MG63 (cell line): Measurements from ENCODE around the gene NPM1. TPM values are rescaled to one million over a fixed set of nuclear protein-coding genes. Genes with fewer than 3 reads are reported as not detected.
"Not testable (repeated sequence)": the region's sequence is repeated elsewhere in the genome, so short reads cannot be mapped to it uniquely, and the experiment has no call there.

Experiments
- DNase-seq: peaks from one replicate; pipeline ENCODE4 v3.0.0-alpha.2; 2020
- H3K27me3 ChIP-seq: fragments of 250-450 bp; sonication (Bioruptor Pico); 2 replicates; pipeline ENCODE4 v1.5.1; 2020; ENCODE audit warnings: mild to moderate bottlenecking, moderate library complexity
- H3K36me3 ChIP-seq: fragments of 250-450 bp; sonication (Bioruptor Pico); 2 replicates; pipeline ENCODE4 v1.5.1; 2020; ENCODE audit warnings: mild to moderate bottlenecking, moderate library complexity
- H3K4me3 ChIP-seq: fragments of 250-450 bp; sonication (Bioruptor Pico); 2 replicates; pipeline ENCODE4 v1.5.1; 2020; ENCODE audit warnings: mild to moderate bottlenecking, moderate library complexity
- H3K9me3 ChIP-seq: fragments of 250-450 bp; sonication (Bioruptor Pico); 2 replicates; pipeline ENCODE4 v1.5.1; 2020; ENCODE audit warnings: mild to moderate bottlenecking, moderate library complexity
- total RNA-seq: library from RNA; depleted of rRNA; stranded (reverse); fragments of >200 nt; shearing (Covaris generic); gene quantifications from 2 replicates; pipeline ENCODE4 v1.2.3, GENCODE V29; 2014; ENCODE audit warnings: low replicate concordance; rRNA removed

The NPM1 gene
- total RNA-seq = 3,857 and 4,723 TPM in 2 replicates

- Histone ChIP-seq H3K9me3 (no peaks in the 10 kb centered on the region), H3K36me3 (peaks cover 48% of the 10 kb centered on the region), H3K27me3 (no peaks in the 10 kb centered on the region)
Observed at GRCh38 chr5:171387345-171387969, at the start of gene NPM1. Gene NPM1 (plus strand): TSS chr5:171387849. CDS start chr5:171387949, 100 bp downstream.

GRCh38 chr5:171340042-171340441 is 47.6 kb upstream of the NPM1 start:
- Histone ChIP-seq H3K36me3 (no peaks in the 10 kb centered on the region), H3K4me3 (no peak overlapping the region), H3K27me3 (no peaks in the 10 kb centered on the region), H3K9me3 (no peaks in the 10 kb centered on the region)
- DNase-seq = no peak

More at GRCh38 chr5:171387345-171387969, at the start of gene NPM1:
- DNase-seq = peak; percentile 99
- peak within 1 kb of the TSS; percentile 96 for H3K4me3 ChIP-seq

- H3K27me3 ChIP-seq = no peaks in the 10 kb centered on the region
- DNase-seq = no peak
- H3K4me3 ChIP-seq = no peak overlapping the region
- no peaks in the 10 kb centered on the region for H3K36me3 ChIP-seq
- no peaks in the 10 kb centered on the region for H3K9me3 ChIP-seq
Observed at GRCh38 chr5:171340491-171340890, 47.2 kb upstream of the NPM1 start.

GRCh38 chr5:171342362-171343111 is 45.1 kb upstream of the NPM1 start:
- H3K27me3 ChIP-seq = no peaks in the 10 kb centered on the region
- peak; percentile 26 for DNase-seq
- no peak overlapping the region for H3K4me3 ChIP-seq
- no peaks in the 10 kb centered on the region for H3K9me3 ChIP-seq
- H3K36me3 ChIP-seq = no peaks in the 10 kb centered on the region

- Histone ChIP-seq H3K27me3 (no peaks in the 10 kb centered on the region; the same call in 1 of the 2 replicates), H3K36me3 (no peaks in the 10 kb centered on the region), H3K4me3 (no peak overlapping the region), H3K9me3 (no peaks in the 10 kb centered on the region)
- DNase-seq = no peak
Observed at GRCh38 chr5:171344936-171345608, 42.6 kb upstream of the NPM1 start.

- H3K4me3 ChIP-seq = no peak overlapping the region
- no peaks in the 10 kb centered on the region for H3K36me3 ChIP-seq
- no peaks in the 10 kb centered on the region; the same call in 1 of the 2 replicates for H3K27me3 ChIP-seq
- no peak for DNase-seq
- H3K9me3 ChIP-seq = no peaks in the 10 kb centered on the region
Observed at GRCh38 chr5:171351536-171352073, 36.0 kb upstream of the NPM1 start.

- Histone ChIP-seq H3K36me3 (no peaks in the 10 kb centered on the region), H3K4me3 (no peak overlapping the region), H3K27me3 (no peaks in the 10 kb centered on the region), H3K9me3 (no peaks in the 10 kb centered on the region)
- DNase-seq = no peak
Observed at GRCh38 chr5:171355302-171355724, 32.3 kb upstream of the NPM1 start.

GRCh38 chr5:171357843-171358242 is 29.8 kb upstream of the NPM1 start:
- Histone ChIP-seq H3K36me3 (no peaks in the 10 kb centered on the region), H3K27me3 (no peaks in the 10 kb centered on the region), H3K4me3 (no peak overlapping the region), H3K9me3 (no peaks in the 10 kb centered on the region)
- DNase-seq = no peak

- H3K9me3 ChIP-seq, H3K27me3 ChIP-seq, H3K4me3 ChIP-seq, DNase-seq, H3K36me3 ChIP-seq: not testable (repeated sequence)
Observed at GRCh38 chr5:171361151-171361550, 26.5 kb upstream of the NPM1 start.

GRCh38 chr5:171363249-171363648 is 24.4 kb upstream of the NPM1 start:
- not testable (repeated sequence) for H3K27me3 ChIP-seq, H3K36me3 ChIP-seq, H3K4me3 ChIP-seq, DNase-seq, H3K9me3 ChIP-seq

- Histone ChIP-seq H3K4me3 (no peak overlapping the region), H3K27me3 (no peaks in the 10 kb centered on the region; the same call in 1 of the 2 replicates), H3K9me3 (no peaks in the 10 kb centered on the region), H3K36me3 (no peaks in the 10 kb centered on the region)
- no peak for DNase-seq
Observed at GRCh38 chr5:171363846-171364245, 23.8 kb upstream of the NPM1 start.

- Histone ChIP-seq H3K9me3 (no peaks in the 10 kb centered on the region), H3K36me3 (no peaks in the 10 kb centered on the region), H3K4me3 (no peak overlapping the region), H3K27me3 (no peaks in the 10 kb centered on the region; the same call in 1 of the 2 replicates)
- no peak for DNase-seq
Observed at GRCh38 chr5:171365351-171365750, 22.3 kb upstream of the NPM1 start.

- H3K9me3 ChIP-seq = no peaks in the 10 kb centered on the region
- peaks cover 3% of the 10 kb centered on the region for H3K27me3 ChIP-seq
- no peak for DNase-seq
Observed at GRCh38 chr5:171366645-171367044, 21.0 kb upstream of the NPM1 start.

GRCh38 chr5:171367424-171368370 is 20.0 kb upstream of the NPM1 start:
- Histone ChIP-seq H3K36me3 (no peaks in the 10 kb centered on the region), H3K4me3 (no peak overlapping the region), H3K9me3 (no peaks in the 10 kb centered on the region), H3K27me3 (peaks cover 3% of the 10 kb centered on the region)
- peak; percentile 27 for DNase-seq

More at GRCh38 chr5:171366645-171367044, 21.0 kb upstream of the NPM1 start:
- H3K4me3 ChIP-seq = no peak overlapping the region
- H3K36me3 ChIP-seq = no peaks in the 10 kb centered on the region

- Histone ChIP-seq H3K27me3 (peaks cover 3% of the 10 kb centered on the region), H3K9me3 (no peaks in the 10 kb centered on the region), H3K4me3 (no peak overlapping the region), H3K36me3 (no peaks in the 10 kb centered on the region)
- DNase-seq = no peak
Observed at GRCh38 chr5:171369056-171369455, 18.6 kb upstream of the NPM1 start.

- Histone ChIP-seq H3K36me3 (no peaks in the 10 kb centered on the region), H3K4me3 (no peak overlapping the region), H3K27me3 (peaks cover 3% of the 10 kb centered on the region; the same call in 1 of the 2 replicates), H3K9me3 (no peaks in the 10 kb centered on the region)
- DNase-seq = no peak
Observed at GRCh38 chr5:171369898-171370297, 17.8 kb upstream of the NPM1 start.
